ACC112 (cell line): ENCODE data around the gene ACCSL.

Experiments
- H2AFZ ChIP-seq: fragments of 200-600 bp; sonication (generic); one replicate; pipeline ENCODE4 v1.6.0; 2017; ENCODE audit warnings: antibody characterized with exemption, low read length; ENCODE audit not compliant: unreplicated experiment
- H3K27ac ChIP-seq: fragments of 200-600 bp; sonication (generic); 2 replicates; pipeline ENCODE4 v1.5.1; 2014; ENCODE audit warnings: low read depth, mild to moderate bottlenecking, antibody characterized with exemption, low read length, moderate library complexity
- H3K27me3 ChIP-seq: fragments of 200-600 bp; sonication (generic); 2 replicates; pipeline ENCODE4 v1.6.1; 2014; ENCODE audit warnings: mild to moderate bottlenecking, antibody characterized with exemption, low read length, moderate library complexity, mixed read lengths; ENCODE audit not compliant: insufficient read depth
- H3K36me3 ChIP-seq: fragments of 200-600 bp; sonication (generic); 2 replicates; pipeline ENCODE4 v1.6.1; 2016; ENCODE audit warnings: mild to moderate bottlenecking, antibody characterized with exemption, low read length, moderate library complexity, mixed read lengths; ENCODE audit not compliant: insufficient read depth
- H3K4me1 ChIP-seq: fragments of 200-600 bp; sonication (generic); one replicate; pipeline ENCODE4 v1.6.1; 2016; ENCODE audit warnings: low read length, mixed read lengths; ENCODE audit not compliant: insufficient read depth, unreplicated experiment, control insufficient read depth
- H3K4me3 ChIP-seq: fragments of 200-600 bp; sonication (generic); 2 replicates; pipeline ENCODE4 v1.5.1; 2014; ENCODE audit warnings: mild to moderate bottlenecking, low read depth, low read length
- H3K79me2 ChIP-seq: fragments of 200-600 bp; sonication (generic); one replicate; pipeline ENCODE4 v1.6.0; 2016; ENCODE audit warnings: low read length; ENCODE audit not compliant: control insufficient read depth, unreplicated experiment, insufficient read depth

The ACCSL gene

GRCh38 chr11:44018829-44019228 lies 29.0 kb upstream of the ACCSL start:
- H3K27me3 ChIP-seq, result peaks cover 7% of the 10 kb centered on the region; the same call in 1 of the 2 replicates
- H3K4me3 ChIP-seq, result no peak overlapping the region
- H3K27ac ChIP-seq, result no peak overlapping the region
- no peak overlapping the region for H2AFZ ChIP-seq
- H3K36me3 ChIP-seq, result no peaks in the 10 kb centered on the region
- H3K79me2 ChIP-seq, result no peaks in the 10 kb centered on the region
- peaks cover 41% of the 10 kb centered on the region for H3K4me1 ChIP-seq

GRCh38 chr11:44024977-44025376 lies 22.8 kb upstream of the ACCSL start:
- Histone ChIP-seq H3K27ac (no peak overlapping the region), H3K36me3 (no peaks in the 10 kb centered on the region), H3K79me2 (no peaks in the 10 kb centered on the region), H3K27me3 (peaks cover 7% of the 10 kb centered on the region; the same call in 1 of the 2 replicates), H3K4me1 (peaks cover under 1% of the 10 kb centered on the region), H2AFZ (no peak overlapping the region), H3K4me3 (no peak overlapping the region)

DNA sequence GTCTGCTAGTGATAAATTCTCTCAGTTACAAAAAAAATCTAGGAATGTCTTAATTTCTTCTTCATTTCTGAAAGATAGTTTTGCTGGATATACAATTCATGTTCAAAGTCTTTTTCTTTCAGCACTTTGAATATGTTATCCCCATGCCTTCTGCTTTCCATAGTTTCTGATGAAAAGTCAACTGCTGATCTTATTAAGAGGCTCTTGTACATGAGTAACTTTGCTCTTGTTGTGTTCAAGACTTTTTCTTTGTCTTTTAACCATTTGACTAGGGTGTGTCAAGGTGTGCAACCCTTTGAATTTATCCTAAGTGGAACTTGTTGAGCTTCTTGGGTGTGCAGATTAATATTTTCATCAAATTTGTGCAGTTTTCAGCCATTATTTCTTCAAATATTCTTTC lies 22.1 kb upstream of the ACCSL start:
- Histone ChIP-seq H3K4me3 (no peak overlapping the region), H3K4me1 (peaks cover 8% of the 10 kb centered on the region), H3K27ac (no peak overlapping the region), H3K27me3 (peaks cover 7% of the 10 kb centered on the region; the same call in 1 of the 2 replicates), H3K36me3 (no peaks in the 10 kb centered on the region), H3K79me2 (no peaks in the 10 kb centered on the region), H2AFZ (no peak overlapping the region)

DNA sequence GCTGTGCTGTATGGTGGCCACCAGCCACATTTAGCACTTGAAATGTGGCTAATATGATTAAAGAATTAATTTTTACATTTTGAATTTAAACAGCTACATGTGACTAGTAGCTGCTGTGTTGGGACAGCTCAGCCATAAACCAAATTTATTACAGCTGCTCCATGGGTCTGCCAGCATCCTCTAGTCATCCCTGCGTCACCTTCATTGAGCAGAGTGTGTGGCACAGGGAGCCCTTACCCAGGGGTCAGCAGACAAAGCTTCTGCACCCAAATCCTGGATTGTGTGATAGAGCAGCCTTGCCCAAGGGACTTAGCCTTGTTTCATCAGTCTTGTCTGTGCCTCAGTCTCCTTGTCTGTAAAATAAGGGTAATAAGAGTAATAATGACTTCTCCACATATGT lies 19.4 kb upstream of the ACCSL start:
- H3K4me1 ChIP-seq, result peaks cover 34% of the 10 kb centered on the region
- no peaks in the 10 kb centered on the region for H3K36me3 ChIP-seq
- H3K27me3 ChIP-seq, result no peaks in the 10 kb centered on the region
- H3K27ac ChIP-seq, result no peak overlapping the region
- no peaks in the 10 kb centered on the region for H3K79me2 ChIP-seq
- no peak overlapping the region for H3K4me3 ChIP-seq
- H2AFZ ChIP-seq, result no peak overlapping the region

DNA sequence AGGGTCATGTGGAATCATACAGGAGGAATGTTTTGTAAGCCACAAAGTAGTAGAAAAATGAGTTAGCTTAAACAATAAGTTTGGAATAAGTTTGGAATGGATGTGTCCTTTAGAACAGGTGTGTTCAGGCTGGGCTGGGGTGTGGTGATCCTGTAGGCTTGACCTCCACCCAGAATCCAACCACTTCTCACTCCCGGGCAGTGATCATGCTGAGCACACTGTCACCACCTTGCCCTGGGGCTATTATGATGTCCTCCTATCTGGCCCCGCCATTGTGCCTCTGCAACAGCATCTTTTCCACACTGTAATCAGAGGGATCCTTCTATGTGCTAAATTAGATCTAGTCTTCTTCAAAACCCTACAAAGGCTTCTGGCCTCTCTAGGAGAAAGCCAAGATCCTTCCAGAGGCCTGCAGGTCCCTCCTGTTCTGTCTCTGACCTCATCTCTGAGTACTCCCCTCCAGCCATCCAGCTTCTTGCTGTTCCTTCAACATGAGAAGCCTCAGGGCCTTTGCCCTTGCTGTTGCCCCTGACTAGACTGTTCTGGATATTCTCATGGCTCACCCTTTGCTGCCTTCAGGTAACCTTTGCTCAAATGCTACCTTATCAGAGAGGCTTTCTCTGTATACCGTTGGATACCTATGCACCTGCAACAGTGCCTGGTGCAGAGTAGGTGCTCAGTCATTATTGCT lies 18.8 kb upstream of the ACCSL start:
- Histone ChIP-seq H3K79me2 (no peaks in the 10 kb centered on the region), H3K4me3 (no peak overlapping the region), H3K36me3 (no peaks in the 10 kb centered on the region), H2AFZ (no peak overlapping the region), H3K4me1 (peaks cover 34% of the 10 kb centered on the region), H3K27me3 (no peaks in the 10 kb centered on the region), H3K27ac (no peak overlapping the region)

DNA sequence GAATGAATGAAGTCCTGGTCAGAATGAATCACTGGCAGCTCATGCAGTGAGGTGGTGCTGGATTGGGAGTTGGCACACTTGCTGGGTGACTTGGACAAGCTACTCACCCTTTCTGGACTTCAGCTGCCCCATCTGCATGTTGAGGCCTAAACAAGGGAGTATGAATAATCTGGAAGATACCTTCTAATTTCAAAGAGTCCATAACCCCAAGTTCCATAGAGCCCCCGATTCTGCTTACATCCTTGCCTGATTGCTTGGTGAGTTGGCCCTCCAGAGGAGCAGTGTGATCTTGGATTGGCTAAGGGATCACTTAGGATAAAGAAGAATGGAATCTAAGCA lies 18.3 kb upstream of the ACCSL start:
- H3K27me3 ChIP-seq, result no peaks in the 10 kb centered on the region
- H3K79me2 ChIP-seq, result no peaks in the 10 kb centered on the region
- H3K4me3 ChIP-seq, result no peak overlapping the region
- H2AFZ ChIP-seq, result no peak overlapping the region
- peaks cover 34% of the 10 kb centered on the region for H3K4me1 ChIP-seq
- no peaks in the 10 kb centered on the region for H3K36me3 ChIP-seq
- H3K27ac ChIP-seq, result no peak overlapping the region

DNA sequence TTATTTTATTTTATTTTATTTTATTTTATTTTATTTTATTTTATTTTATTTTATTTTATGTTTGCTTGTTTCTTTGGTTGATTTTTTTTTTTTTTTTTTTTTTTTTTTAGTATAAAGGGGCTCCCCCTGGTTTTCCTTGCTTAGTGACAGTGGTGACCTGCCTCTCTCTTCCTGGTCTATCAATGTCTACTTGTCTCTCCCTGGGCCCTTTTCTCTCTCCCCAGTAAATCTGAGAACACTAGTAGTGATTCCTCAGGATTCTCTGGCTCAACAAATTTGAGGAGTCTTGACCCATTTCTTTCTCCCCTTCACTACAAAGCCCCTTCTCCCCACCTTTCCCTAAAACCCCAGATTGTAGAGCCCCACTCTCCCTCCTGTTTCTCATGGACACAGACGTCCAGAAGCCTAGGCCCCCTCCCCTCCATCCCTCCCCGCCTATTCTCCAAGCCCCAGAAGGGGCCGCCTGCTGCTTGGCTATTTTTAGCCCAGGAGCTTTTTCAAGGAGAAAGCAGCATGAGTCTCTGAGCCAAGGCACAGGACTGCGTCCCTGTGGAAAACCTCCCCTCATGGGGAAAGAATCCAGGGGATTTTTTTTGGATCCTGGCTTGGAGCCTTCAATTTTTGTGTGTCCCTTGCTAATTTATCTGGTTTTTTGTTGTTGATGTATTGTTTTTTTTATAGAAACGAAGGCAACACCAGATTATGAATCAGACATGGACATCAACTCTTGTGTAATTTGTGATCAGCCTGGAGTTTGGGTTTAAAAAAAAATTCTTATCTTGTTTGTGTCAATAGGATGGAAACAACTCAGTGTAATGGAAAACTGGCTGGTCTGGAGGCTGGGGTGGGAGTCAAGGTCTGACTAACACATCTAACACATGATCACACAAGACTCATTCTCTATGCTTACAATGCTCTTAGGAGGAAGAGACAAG lies 17.5 kb upstream of the ACCSL start:
- Histone ChIP-seq H2AFZ (peak overlapping the region; percentile 34), H3K27me3 (no peaks in the 10 kb centered on the region), H3K4me1 (peaks cover 34% of the 10 kb centered on the region), H3K27ac (peak overlapping the region; percentile 77), H3K79me2 (no peaks in the 10 kb centered on the region), H3K4me3 (no peak overlapping the region), H3K36me3 (no peaks in the 10 kb centered on the region)

DNA sequence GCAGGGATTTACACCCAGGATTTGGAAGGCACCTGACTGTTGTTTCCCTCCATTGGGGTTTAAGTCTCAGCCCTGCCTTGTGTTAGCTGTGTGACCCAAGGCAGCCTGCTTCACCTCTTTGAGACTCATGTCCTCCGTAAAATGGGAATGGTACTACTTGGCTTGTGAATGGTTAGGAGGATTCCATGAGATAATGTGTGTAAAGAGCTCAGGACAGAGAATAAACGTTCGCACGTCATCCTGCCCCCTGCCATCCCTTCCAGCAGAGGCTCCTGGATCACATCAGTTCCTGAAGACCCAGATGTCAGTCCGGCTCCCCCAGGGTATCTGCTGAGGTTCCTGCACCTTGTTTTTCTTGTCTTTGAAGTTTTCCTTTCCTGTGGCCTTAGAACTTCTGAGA lies 16.8 kb upstream of the ACCSL start:
- Histone ChIP-seq H3K4me3 (no peak overlapping the region), H3K79me2 (no peaks in the 10 kb centered on the region), H3K4me1 (peaks cover 34% of the 10 kb centered on the region), H3K36me3 (no peaks in the 10 kb centered on the region), H3K27ac (peak overlapping the region; percentile 77), H2AFZ (no peak overlapping the region), H3K27me3 (no peaks in the 10 kb centered on the region)

- Histone ChIP-seq H3K27ac (peak overlapping the region; percentile 77; the same call in 1 of the 2 replicates), H2AFZ (no peak overlapping the region), H3K36me3 (no peaks in the 10 kb centered on the region), H3K4me1 (peaks cover 34% of the 10 kb centered on the region), H3K27me3 (no peaks in the 10 kb centered on the region), H3K4me3 (no peak overlapping the region), H3K79me2 (no peaks in the 10 kb centered on the region)
Measured at GRCh38 chr11:44031549-44031948, 16.2 kb upstream of the ACCSL start.

GRCh38 chr11:44032299-44033085 lies 15.3 kb upstream of the ACCSL start:
- no peaks in the 10 kb centered on the region for H3K79me2 ChIP-seq
- peak overlapping the region; percentile 15; the same call in 1 of the 2 replicates for H3K4me3 ChIP-seq
- peaks cover 34% of the 10 kb centered on the region for H3K4me1 ChIP-seq
- H2AFZ ChIP-seq, result no peak overlapping the region
- peak overlapping the region; percentile 70 for H3K27ac ChIP-seq
- H3K36me3 ChIP-seq, result no peaks in the 10 kb centered on the region
- no peaks in the 10 kb centered on the region for H3K27me3 ChIP-seq
